Common myeloid progenitor, CD34-positive (primary cell): ENCODE measurements around the gene CAPN7.

ENCODE experiments used
- CTCF ChIA-PET: fragments of 350-600 bp; sonication (Branson Sonifier 250); formaldehyde crosslinking; loops from one replicate; lab custom pipeline; 2021; ENCODE audit warnings: antibody characterized with exemption; lab: Charles Lee
- POLR2A ChIA-PET: fragments of 350-600 bp; sonication (Branson Sonifier 250); formaldehyde crosslinking; loops from one replicate; lab custom pipeline; 2021; ENCODE audit warnings: antibody characterized with exemption; lab: Charles Lee
- DNase-seq, 3 donors: peaks; one replicate each; pipeline versions ENCODE4 v3.0.0 to v3.0.0-alpha.2; 2013
- H3K27ac ChIP-seq, 2 experiments: 1 replicate in 1 of 2; 2 replicates in 1 of 2; pipeline ENCODE4 v1.7.0; 2013; ENCODE audit warnings: inconsistent platforms in 2 of 2, low read length in 2 of 2, mild to moderate bottlenecking in 2 of 2, low read depth in 1 of 2, moderate library complexity in 1 of 2; ENCODE audit not compliant: severe bottlenecking in 2 of 2, insufficient read depth in 1 of 2, poor library complexity in 1 of 2
- H3K27me3 ChIP-seq, 5 experiments: replicated peaks in 2 of 5; 1 replicate in 3 of 5; 2 replicates in 2 of 5; pipeline versions ENCODE4 v1.6.1 to v1.7.0; 2013; ENCODE audit warnings: low read length in 4 of 5, mild to moderate bottlenecking in 2 of 5, moderate library complexity in 2 of 5, inconsistent platforms in 1 of 5; ENCODE audit not compliant: insufficient read depth in 5 of 5, control insufficient read depth in 4 of 5
- H3K36me3 ChIP-seq, 4 experiments: 1 replicate in 2 of 4; 2 replicates in 2 of 4; pipeline versions ENCODE4 v1.6.1 to v1.7.0; 2013; ENCODE audit warnings: low read length in 3 of 4, control low read depth in 1 of 4, mild to moderate bottlenecking in 1 of 4; ENCODE audit not compliant: control insufficient read depth in 4 of 4, insufficient read depth in 4 of 4
- H3K4me1 ChIP-seq, 4 experiments: 1 replicate in 3 of 4; 2 replicates in 1 of 4; pipeline versions ENCODE4 v1.6.1 to v1.7.1; 2013; ENCODE audit warnings: low read length in 3 of 4, mild to moderate bottlenecking in 3 of 4, control low read depth in 1 of 4, inconsistent platforms in 1 of 4, moderate library complexity in 1 of 4; ENCODE audit not compliant: control insufficient read depth in 4 of 4, insufficient read depth in 4 of 4; ENCODE audit errors: control extremely low read depth in 1 of 4
- H3K4me3 ChIP-seq, 7 experiments: 1 replicate in 4 of 7; 2 replicates in 3 of 7; pipeline versions ENCODE4 v1.5.1 to v1.7.0; 2013; ENCODE audit warnings: mild to moderate bottlenecking in 7 of 7, low read length in 6 of 7, moderate library complexity in 6 of 7, inconsistent platforms in 2 of 7, low read depth in 2 of 7, control low read depth in 1 of 7; ENCODE audit not compliant: insufficient read depth in 4 of 7, control insufficient read depth in 1 of 7; ENCODE audit errors: extremely low read depth in 1 of 7
- H3K9me3 ChIP-seq, 5 experiments: 1 replicate in 4 of 5; 2 replicates in 1 of 5; pipeline versions ENCODE4 v1.6.1 to v1.7.1; 2013; ENCODE audit warnings: low read length in 4 of 5, mild to moderate bottlenecking in 2 of 5, inconsistent platforms in 1 of 5, low read depth in 1 of 5, moderate library complexity in 1 of 5; ENCODE audit not compliant: control insufficient read depth in 4 of 5, insufficient read depth in 2 of 5; ENCODE audit errors: control extremely low read depth in 1 of 5
- WGBS: methylation state at CpG from one replicate; pipeline ENCODE4 v1.1.5; 2013; ENCODE audit not compliant: insufficient coverage; 5-methylcytosine and 5-hydroxymethylcytosine counted together

CAPN7 gene

GRCh38 chr3:15292765-15293522 is 86.9 kb downstream of the CAPN7 start:
- POLR2A ChIA-PET = no interaction called here
- Histone ChIP-seq H3K4me1 (peaks cover 26 to 78% (median 57%) of the 10 kb centered on the region in 4 experiments), H3K27me3 (peaks cover 0 to 9% (median 3%) of the 10 kb centered on the region in 5 experiments), H3K4me3 (no peak overlapping the region), H3K9me3 (no peaks in the 10 kb centered on the region), H3K36me3 (peaks cover 0 to 30% (median 0%) of the 10 kb centered on the region in 4 experiments), H3K27ac (no peak overlapping the region)
- 27% methylated on average over 9 of the region's 13 CpGs for WGBS
- peak in 2 of 3 donors; percentile 34 to 41 for DNase-seq
- CTCF ChIA-PET = interaction anchor here (1.0 to 2.6 kb wide), 6 partner anchors 9 to 87 kb away, joined by 3 to 10 read pairs (median 4); no protein-coding TSS in a partner anchor

- ChIA-PET CTCF (interaction anchor here (1.1 to 2.5 kb wide), 12 partner anchors 10 to 85 kb away, joined by 3 to 14 read pairs (median 7); no protein-coding TSS in a partner anchor), POLR2A (interaction anchor here (0.6 to 1.4 kb wide), 3 partner anchors 18 to 35 kb away, joined by 3 to 6 read pairs (median 3); no protein-coding TSS in a partner anchor)
- 76% methylated on average over 5 of the region's 5 CpGs for WGBS
- peak in 2 of 3 donors; percentile 66 to 73 for DNase-seq
- no peak overlapping the region for H3K27ac ChIP-seq
- peaks cover 0 to 22% (median 0%) of the 10 kb centered on the region in 4 experiments for H3K36me3 ChIP-seq
- H3K9me3 ChIP-seq = no peaks in the 10 kb centered on the region
- peaks cover 22 to 74% (median 53%) of the 10 kb centered on the region in 4 experiments for H3K4me1 ChIP-seq
- H3K27me3 ChIP-seq = no peaks in the 10 kb centered on the region
- H3K4me3 ChIP-seq = no peak overlapping the region
Measured at GRCh38 chr3:15294929-15295328, 88.9 kb downstream of the CAPN7 start.

- WGBS = 10% methylated on average over 6 of the region's 6 CpGs
- ChIA-PET POLR2A (interaction anchor here (0.6 to 1.4 kb wide), 2 partner anchors 19 to 34 kb away, joined by 3 to 6 read pairs; no protein-coding TSS in a partner anchor), CTCF (interaction anchor here (0.9 to 2.5 kb wide), 14 partner anchors 9 to 84 kb away, joined by 3 to 14 read pairs (median 6); no protein-coding TSS in a partner anchor)
- Histone ChIP-seq H3K27ac (no peak overlapping the region), H3K27me3 (no peaks in the 10 kb centered on the region), H3K4me1 (peaks cover 24 to 77% (median 51%) of the 10 kb centered on the region in 4 experiments), H3K9me3 (no peaks in the 10 kb centered on the region), H3K36me3 (peaks cover 0 to 23% (median 0%) of the 10 kb centered on the region in 4 experiments), H3K4me3 (no peak overlapping the region)
- DNase-seq = peak; percentile 67 to 89 (median 87)
Measured at GRCh38 chr3:15295506-15295905, 89.5 kb downstream of the CAPN7 start.

GRCh38 chr3:15297608-15298350 is 91.7 kb downstream of the CAPN7 start:
- 100% methylated on average over 2 of the region's 4 CpGs for WGBS
- no peak overlapping the region for H3K4me3 ChIP-seq

GRCh38 chr3:15298504-15298903 is 92.5 kb downstream of the CAPN7 start:
- H3K9me3 ChIP-seq = no peaks in the 10 kb centered on the region
- WGBS = 100% methylated on average over 2 of the region's 3 CpGs
- H3K27me3 ChIP-seq = peaks cover 0 to 4% (median 0%) of the 10 kb centered on the region in 5 experiments
- H3K4me3 ChIP-seq = no peak overlapping the region
- POLR2A ChIA-PET = no interaction called here
- no peak overlapping the region for H3K27ac ChIP-seq
- peaks cover 0 to 50% (median 3%) of the 10 kb centered on the region in 4 experiments for H3K36me3 ChIP-seq
- peaks cover 5 to 55% (median 24%) of the 10 kb centered on the region in 4 experiments for H3K4me1 ChIP-seq
- DNase-seq = no peak
- CTCF ChIA-PET = interaction anchor here (2.1 kb wide), 1 partner anchor 10 kb away, joined by 4 read pairs; no protein-coding TSS in a partner anchor

More at GRCh38 chr3:15297608-15298350, 91.7 kb downstream of the CAPN7 start:
- ChIA-PET CTCF (interaction anchor here (0.6 to 2.1 kb wide), 3 partner anchors 11 to 27 kb away, joined by 3 to 7 read pairs (median 4); no protein-coding TSS in a partner anchor), POLR2A (interaction anchor here (0.6 kb wide), 1 partner anchor 390 kb away, joined by 4 read pairs; no protein-coding TSS in a partner anchor)
- no peak for DNase-seq
- H3K36me3 ChIP-seq = peaks cover 0 to 43% (median 3%) of the 10 kb centered on the region in 4 experiments
- no peaks in the 10 kb centered on the region for H3K9me3 ChIP-seq
- peaks cover 0 to 4% (median 0%) of the 10 kb centered on the region in 5 experiments for H3K27me3 ChIP-seq
- H3K4me1 ChIP-seq = peaks cover 8 to 62% (median 31%) of the 10 kb centered on the region in 4 experiments
- no peak overlapping the region for H3K27ac ChIP-seq

GRCh38 chr3:15299036-15299435 is 93.0 kb downstream of the CAPN7 start:
- Histone ChIP-seq H3K27me3 (peaks cover 0 to 4% (median 0%) of the 10 kb centered on the region in 5 experiments), H3K4me1 (peaks cover 5 to 51% (median 22%) of the 10 kb centered on the region in 4 experiments), H3K9me3 (no peaks in the 10 kb centered on the region), H3K36me3 (peaks cover 0 to 55% (median 3%) of the 10 kb centered on the region in 4 experiments), H3K27ac (no peak overlapping the region), H3K4me3 (no peak overlapping the region)
- POLR2A ChIA-PET = no interaction called here
- CTCF ChIA-PET = interaction anchor here (0.7 kb wide), 1 partner anchor 8 kb away, joined by 3 read pairs; no protein-coding TSS in a partner anchor
- 100% methylated on average over 2 of the region's 3 CpGs for WGBS
- DNase-seq = no peak
